ENCODE results near the gene ASIC3.

DNA sequence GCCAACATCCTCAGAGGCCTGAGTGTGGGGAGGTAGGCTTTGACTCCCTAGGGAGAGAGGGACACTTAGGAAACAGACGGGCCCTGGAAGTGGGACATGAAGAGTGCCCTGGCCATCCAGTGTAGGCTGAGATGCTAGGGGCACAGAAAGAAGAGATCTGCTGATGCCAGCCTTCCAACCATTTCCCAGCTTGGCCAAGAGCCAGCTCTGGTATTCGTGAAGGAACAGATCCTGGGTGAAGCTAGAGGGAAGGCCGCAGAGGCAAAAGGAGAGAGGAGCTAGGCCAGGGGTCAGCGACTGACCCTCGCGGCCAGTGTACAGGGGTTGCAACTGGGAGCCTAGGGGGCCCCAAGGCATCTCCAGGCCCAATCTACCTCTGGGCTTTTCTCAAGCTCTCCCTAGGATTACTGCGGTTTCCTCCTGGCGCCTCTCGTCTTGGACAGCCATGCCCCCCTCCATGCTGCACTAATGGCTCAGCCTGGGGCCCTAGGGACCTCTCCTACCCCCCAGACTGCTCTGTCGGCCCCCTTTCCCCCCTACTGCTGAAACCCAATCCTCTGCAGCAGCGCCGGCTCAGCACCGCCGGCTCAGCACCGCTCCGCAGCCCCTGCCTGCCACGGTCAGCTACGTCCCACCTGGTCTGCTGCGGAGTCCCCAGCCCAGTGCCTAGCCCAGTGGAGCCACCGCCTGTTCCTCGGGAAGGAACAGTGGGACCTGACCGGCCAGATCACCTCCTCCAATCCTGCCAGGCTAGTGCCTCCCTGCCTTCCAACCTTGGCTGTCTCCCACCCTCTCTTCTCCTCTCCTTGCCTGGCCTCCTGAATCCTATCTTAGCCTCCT is at the start of gene ASIC3:
- TF ChIP-seq, protein P1, sequence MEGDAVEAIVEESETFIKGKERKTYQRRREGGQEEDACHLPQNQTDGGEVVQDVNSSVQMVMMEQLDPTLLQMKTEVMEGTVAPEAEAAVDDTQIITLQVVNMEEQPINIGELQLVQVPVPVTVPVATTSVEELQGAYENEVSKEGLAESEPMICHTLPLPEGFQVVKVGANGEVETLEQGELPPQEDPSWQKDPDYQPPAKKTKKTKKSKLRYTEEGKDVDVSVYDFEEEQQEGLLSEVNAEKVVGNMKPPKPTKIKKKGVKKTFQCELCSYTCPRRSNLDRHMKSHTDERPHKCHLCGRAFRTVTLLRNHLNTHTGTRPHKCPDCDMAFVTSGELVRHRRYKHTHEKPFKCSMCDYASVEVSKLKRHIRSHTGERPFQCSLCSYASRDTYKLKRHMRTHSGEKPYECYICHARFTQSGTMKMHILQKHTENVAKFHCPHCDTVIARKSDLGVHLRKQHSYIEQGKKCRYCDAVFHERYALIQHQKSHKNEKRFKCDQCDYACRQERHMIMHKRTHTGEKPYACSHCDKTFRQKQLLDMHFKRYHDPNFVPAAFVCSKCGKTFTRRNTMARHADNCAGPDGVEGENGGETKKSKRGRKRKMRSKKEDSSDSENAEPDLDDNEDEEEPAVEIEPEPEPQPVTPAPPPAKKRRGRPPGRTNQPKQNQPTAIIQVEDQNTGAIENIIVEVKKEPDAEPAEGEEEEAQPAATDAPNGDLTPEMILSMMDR (IDR thresholded peaks at IDR 0.05): no peak
- no peak for TF ChIP-seq POLR2A (IDR thresholded peaks at IDR 0.05)

All from prostate gland (tissue), 2 donors.